ENCODE data around the gene RNF224.

RNF224 gene

GRCh38 chr9:137227054-137227852 is at the start of gene RNF224:
RNF224 (plus strand) TSS chr9:137227502; CDS start chr9:137228336, 834 bp downstream.
- DNase-seq (ENCODE audit: low read depth, low spot score), result no peak
- Histone ChIP-seq H3K27ac (no peak within 1 kb of the TSS), H3K9ac (ENCODE audit: insufficient read length) (no peak within 1 kb of the TSS), H3K4me3 (no peak within 1 kb of the TSS), H3K36me3 (ENCODE audit: insufficient read depth, low read length) (no peaks in the 10 kb centered on the region), H3K9me3 (ENCODE audit: low read depth, low read length) (no peaks in the 10 kb centered on the region)
- TF ChIP-seq FOXP2 (optimal IDR thresholded peaks at IDR 0.05; ENCODE audit: control extremely low read depth, extremely low read length, insufficient read depth), result no peak
- TF ChIP-seq EZH2 (IDR thresholded peaks at IDR 0.05), result no peak
- no peak for TF ChIP-seq POLR2AphosphoS5 (IDR thresholded peaks at IDR 0.05; ENCODE audit: borderline replicate concordance, low read depth, low read length)

GRCh38 chr9:137178201-137178938 is 48.9 kb upstream of the RNF224 start:
- Histone ChIP-seq H3K9ac (ENCODE audit: insufficient read length) (no peak overlapping the region), H3K4me3 (no peak overlapping the region), H3K9me3 (ENCODE audit: low read depth, low read length) (no peaks in the 10 kb centered on the region), H3K36me3 (ENCODE audit: insufficient read depth, low read length) (peaks cover 5% of the 10 kb centered on the region; the same call in 1 of the 2 replicates), H3K27ac (no peak overlapping the region)
- no peak for DNase-seq (ENCODE audit: low read depth, low spot score)
- TF ChIP-seq EZH2 (IDR thresholded peaks at IDR 0.05) (no peak), FOXP2 (optimal IDR thresholded peaks at IDR 0.05; ENCODE audit: control extremely low read depth, extremely low read length, insufficient read depth) (no peak), POLR2AphosphoS5 (IDR thresholded peaks at IDR 0.05; ENCODE audit: borderline replicate concordance, low read depth, low read length) (no peak)

GRCh38 chr9:137178939-137179630 is 48.2 kb upstream of the RNF224 start:
- TF ChIP-seq POLR2AphosphoS5 (IDR thresholded peaks at IDR 0.05; ENCODE audit: borderline replicate concordance, low read depth, low read length), result no peak
- TF ChIP-seq EZH2 (IDR thresholded peaks at IDR 0.05), result no peak
- no peak for TF ChIP-seq FOXP2 (optimal IDR thresholded peaks at IDR 0.05; ENCODE audit: control extremely low read depth, extremely low read length, insufficient read depth)
- Histone ChIP-seq H3K9ac (ENCODE audit: insufficient read length) (no peak overlapping the region), H3K4me3 (no peak overlapping the region), H3K9me3 (ENCODE audit: low read depth, low read length) (no peaks in the 10 kb centered on the region), H3K36me3 (ENCODE audit: insufficient read depth, low read length) (peaks cover 8% of the 10 kb centered on the region; the same call in 1 of the 2 replicates), H3K27ac (no peak overlapping the region)
- DNase-seq (ENCODE audit: low read depth, low spot score), result no peak

GRCh38 chr9:137179761-137180160 is 47.5 kb upstream of the RNF224 start:
- H3K36me3 ChIP-seq (ENCODE audit: insufficient read depth, low read length), result peaks cover 8% of the 10 kb centered on the region; the same call in 1 of the 2 replicates
- TF ChIP-seq POLR2AphosphoS5 (IDR thresholded peaks at IDR 0.05; ENCODE audit: borderline replicate concordance, low read depth, low read length), result no peak
- TF ChIP-seq EZH2 (IDR thresholded peaks at IDR 0.05), result no peak
- no peak for TF ChIP-seq FOXP2 (optimal IDR thresholded peaks at IDR 0.05; ENCODE audit: control extremely low read depth, extremely low read length, insufficient read depth)

GRCh38 chr9:137180491-137180890 is 46.8 kb upstream of the RNF224 start:
- DNase-seq (ENCODE audit: low read depth, low spot score), result no peak
- peaks cover 8% of the 10 kb centered on the region; the same call in 1 of the 2 replicates for H3K36me3 ChIP-seq (ENCODE audit: insufficient read depth, low read length)
- no peaks in the 10 kb centered on the region for H3K9me3 ChIP-seq (ENCODE audit: low read depth, low read length)
- no peak overlapping the region for H3K27ac ChIP-seq
- H3K9ac ChIP-seq (ENCODE audit: insufficient read length), result no peak overlapping the region
- TF ChIP-seq EZH2 (IDR thresholded peaks at IDR 0.05) (no peak), POLR2AphosphoS5 (IDR thresholded peaks at IDR 0.05; ENCODE audit: borderline replicate concordance, low read depth, low read length) (no peak), FOXP2 (optimal IDR thresholded peaks at IDR 0.05; ENCODE audit: control extremely low read depth, extremely low read length, insufficient read depth) (no peak)
- no peak overlapping the region for H3K4me3 ChIP-seq

More at GRCh38 chr9:137179761-137180160, 47.5 kb upstream of the RNF224 start:
- Histone ChIP-seq H3K4me3 (no peak overlapping the region), H3K9ac (ENCODE audit: insufficient read length) (no peak overlapping the region), H3K9me3 (ENCODE audit: low read depth, low read length) (no peaks in the 10 kb centered on the region), H3K27ac (no peak overlapping the region)
- DNase-seq (ENCODE audit: low read depth, low spot score), result no peak

GRCh38 chr9:137181680-137182079 is 45.6 kb upstream of the RNF224 start:
- TF ChIP-seq EZH2 (IDR thresholded peaks at IDR 0.05) (no peak), FOXP2 (optimal IDR thresholded peaks at IDR 0.05; ENCODE audit: control extremely low read depth, extremely low read length, insufficient read depth) (no peak), POLR2AphosphoS5 (IDR thresholded peaks at IDR 0.05; ENCODE audit: borderline replicate concordance, low read depth, low read length) (no peak)
- no peak for DNase-seq (ENCODE audit: low read depth, low spot score)
- peaks cover 8% of the 10 kb centered on the region; the same call in 1 of the 2 replicates for H3K36me3 ChIP-seq (ENCODE audit: insufficient read depth, low read length)

GRCh38 chr9:137182836-137183235 is 44.5 kb upstream of the RNF224 start:
- Histone ChIP-seq H3K9ac (ENCODE audit: insufficient read length) (no peak overlapping the region), H3K4me3 (no peak overlapping the region), H3K36me3 (ENCODE audit: insufficient read depth, low read length) (peaks cover 8% of the 10 kb centered on the region; the same call in 1 of the 2 replicates), H3K27ac (no peak overlapping the region), H3K9me3 (ENCODE audit: low read depth, low read length) (no peaks in the 10 kb centered on the region)
- TF ChIP-seq FOXP2 (optimal IDR thresholded peaks at IDR 0.05; ENCODE audit: control extremely low read depth, extremely low read length, insufficient read depth) (no peak), POLR2AphosphoS5 (IDR thresholded peaks at IDR 0.05; ENCODE audit: borderline replicate concordance, low read depth, low read length) (no peak), EZH2 (IDR thresholded peaks at IDR 0.05) (no peak)
- no peak for DNase-seq (ENCODE audit: low read depth, low spot score)

More at GRCh38 chr9:137181680-137182079, 45.6 kb upstream of the RNF224 start:
- Histone ChIP-seq H3K9me3 (ENCODE audit: low read depth, low read length) (no peaks in the 10 kb centered on the region), H3K27ac (no peak overlapping the region), H3K9ac (ENCODE audit: insufficient read length) (no peak overlapping the region), H3K4me3 (no peak overlapping the region)

All from SK-N-MC (cell line).